ENCODE results near the gene LHX1.
A peak's percentile ranks its signal among the peaks of the same experiment; 100 is the strongest.

The LHX1 gene

DNA sequence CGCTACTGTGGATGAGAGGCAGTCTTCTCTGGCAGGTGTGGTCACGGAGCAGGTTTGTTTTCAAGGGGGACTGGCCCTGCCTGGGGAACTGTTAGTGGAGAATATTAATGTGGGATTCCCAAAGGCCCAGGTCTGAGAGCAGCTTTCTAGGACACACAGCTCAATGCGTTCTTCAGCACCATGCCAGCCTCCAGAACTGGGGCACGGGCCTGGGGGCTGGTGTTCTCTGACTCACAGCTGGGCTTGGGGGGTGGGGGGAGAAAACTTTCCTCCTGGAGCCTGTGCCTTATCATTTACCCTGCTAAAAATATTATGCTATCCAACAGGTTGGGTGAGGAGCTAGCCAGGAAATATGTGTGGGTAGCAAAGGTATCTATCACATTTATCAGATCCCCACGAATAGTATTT lies 13.5 kb upstream of the LHX1 start:
- peaks cover 4% of the 10 kb centered on the region for H3K4me1 ChIP-seq (ENCODE audit: control insufficient read depth, insufficient read depth, low read length)
- no peak overlapping the region for H3K9ac ChIP-seq (ENCODE audit: low read length in 2 of 2)
- H3K36me3 ChIP-seq (ENCODE audit: control insufficient read depth in 2 of 2, insufficient read depth in 2 of 2, low read length in 2 of 2): no peaks in the 10 kb centered on the region
- peaks cover 32 to 68% of the 10 kb centered on the region in 2 donors for H3K27me3 ChIP-seq (ENCODE audit: control insufficient read depth in 1 of 2, insufficient read depth in 2 of 2, low read length in 2 of 2)
- H3K27ac ChIP-seq (ENCODE audit: low read length): no peak overlapping the region
- no peaks in the 10 kb centered on the region for H3K9me3 ChIP-seq (ENCODE audit: control insufficient read depth in 2 of 2, low read length in 2 of 2)
- no peak overlapping the region for H3K4me3 ChIP-seq (ENCODE audit: low read length in 2 of 2)

DNA sequence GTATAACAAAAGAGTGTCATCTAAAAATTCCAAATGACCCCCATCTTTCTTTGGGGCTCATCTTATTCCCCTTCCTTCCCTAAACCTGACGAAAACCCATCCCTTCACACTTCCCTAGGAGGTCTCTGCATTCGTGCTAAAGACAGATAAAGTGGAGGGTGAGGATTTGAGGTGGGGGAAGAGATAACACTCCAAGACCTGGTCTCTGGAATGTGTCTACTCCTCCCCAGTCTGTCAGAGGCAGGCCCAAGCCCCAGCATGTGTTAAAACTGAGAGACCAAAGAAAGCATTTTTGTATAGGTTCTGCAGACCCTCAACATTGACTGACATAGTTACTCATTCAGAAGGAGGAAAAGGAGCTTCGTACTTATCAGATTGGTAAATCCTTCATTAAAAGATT lies 11.0 kb upstream of the LHX1 start:
- no peak overlapping the region for H3K4me3 ChIP-seq (ENCODE audit: low read length in 2 of 2)
- H3K9me3 ChIP-seq (ENCODE audit: control insufficient read depth in 2 of 2, low read length in 2 of 2): no peaks in the 10 kb centered on the region
- no peak overlapping the region for H3K27ac ChIP-seq (ENCODE audit: low read length)
- peaks cover 7% of the 10 kb centered on the region for H3K4me1 ChIP-seq (ENCODE audit: control insufficient read depth, insufficient read depth, low read length)
- H3K9ac ChIP-seq (ENCODE audit: low read length in 2 of 2): no peak overlapping the region
- H3K27me3 ChIP-seq (ENCODE audit: control insufficient read depth in 1 of 2, insufficient read depth in 2 of 2, low read length in 2 of 2): peaks cover 50 to 76% of the 10 kb centered on the region in 2 donors
- H3K36me3 ChIP-seq (ENCODE audit: control insufficient read depth in 2 of 2, insufficient read depth in 2 of 2, low read length in 2 of 2): no peaks in the 10 kb centered on the region

DNA sequence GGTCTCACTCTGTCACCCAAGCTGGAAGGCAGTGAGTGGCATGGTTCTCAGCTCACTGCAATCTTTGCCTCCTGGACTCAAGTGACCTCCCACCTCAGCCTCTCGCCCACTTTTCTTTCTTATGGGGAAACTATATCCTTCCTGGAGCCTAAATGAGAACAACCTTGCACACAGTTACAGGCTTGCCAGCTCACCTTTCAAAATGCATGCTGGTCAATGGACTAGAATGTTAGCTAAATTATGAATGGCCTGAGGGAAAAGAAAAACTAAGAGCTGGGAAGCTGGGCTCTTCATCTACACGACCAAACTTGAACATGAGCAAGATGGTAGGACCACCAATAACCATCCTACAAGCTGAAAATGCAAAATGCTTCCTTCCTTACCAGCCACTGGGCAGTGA lies 10.6 kb upstream of the LHX1 start:
- no peak overlapping the region for H3K27ac ChIP-seq (ENCODE audit: low read length)
- H3K4me1 ChIP-seq (ENCODE audit: control insufficient read depth, insufficient read depth, low read length): peaks cover 11% of the 10 kb centered on the region
- peaks cover 50 to 76% of the 10 kb centered on the region in 2 donors for H3K27me3 ChIP-seq (ENCODE audit: control insufficient read depth in 1 of 2, insufficient read depth in 2 of 2, low read length in 2 of 2)

DNA sequence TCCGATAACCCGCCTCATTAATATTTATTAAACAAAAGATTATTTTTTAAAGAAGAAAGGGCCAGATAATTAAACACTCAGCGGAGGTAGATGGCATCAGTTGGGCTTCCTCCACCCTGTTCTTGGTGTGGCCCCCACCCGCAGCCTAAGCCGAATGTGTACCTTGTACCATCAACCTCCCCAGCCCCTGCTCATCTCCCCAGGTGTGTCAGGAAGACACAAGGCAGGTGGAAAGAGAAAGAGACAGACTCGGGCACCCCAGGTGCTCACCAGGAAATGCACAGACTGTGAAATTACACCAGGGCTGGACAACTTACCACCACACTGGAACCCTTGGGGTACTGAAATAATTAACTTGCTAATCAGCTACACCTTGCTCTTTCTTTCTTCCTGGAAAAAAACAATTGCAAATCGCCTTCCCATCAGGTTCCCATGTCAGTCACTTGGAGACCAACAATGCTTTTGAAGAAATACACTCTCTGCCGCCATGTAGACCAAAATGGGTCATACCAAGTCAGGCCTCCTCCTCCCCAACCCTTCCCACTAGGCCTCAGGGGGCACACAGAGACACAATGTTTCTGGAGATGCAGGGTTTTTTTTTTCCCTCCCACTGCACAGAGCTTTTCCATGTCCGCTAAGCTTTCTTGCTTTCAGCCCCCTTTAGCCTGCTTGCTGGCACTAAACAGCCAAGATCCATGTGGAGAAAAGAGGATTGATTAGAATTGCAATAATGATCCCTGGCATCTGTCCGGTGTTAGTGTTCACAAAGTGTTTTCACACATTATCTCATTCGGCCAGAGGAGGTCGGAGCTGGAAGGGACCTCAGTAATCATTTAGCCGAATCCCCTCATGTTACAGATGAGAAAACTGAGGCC lies 8.6 kb upstream of the LHX1 start:
- peaks cover 23% of the 10 kb centered on the region for H3K4me1 ChIP-seq (ENCODE audit: control insufficient read depth, insufficient read depth, low read length)
- no peak overlapping the region for H3K4me3 ChIP-seq (ENCODE audit: low read length in 2 of 2)
- no peaks in the 10 kb centered on the region for H3K36me3 ChIP-seq (ENCODE audit: control insufficient read depth in 2 of 2, insufficient read depth in 2 of 2, low read length in 2 of 2)
- H3K27me3 ChIP-seq (ENCODE audit: control insufficient read depth in 1 of 2, insufficient read depth in 2 of 2, low read length in 2 of 2): peaks cover 65 to 78% of the 10 kb centered on the region in 2 donors
- H3K9ac ChIP-seq (ENCODE audit: low read length in 2 of 2): no peak overlapping the region
- H3K9me3 ChIP-seq (ENCODE audit: control insufficient read depth in 2 of 2, low read length in 2 of 2): no peaks in the 10 kb centered on the region
- no peak overlapping the region for H3K27ac ChIP-seq (ENCODE audit: low read length)

More for the DNA sequence above, 10.6 kb upstream of the LHX1 start:
- Histone ChIP-seq H3K4me3 (ENCODE audit: low read length in 2 of 2) (no peak overlapping the region), H3K9ac (ENCODE audit: low read length in 2 of 2) (no peak overlapping the region), H3K9me3 (ENCODE audit: control insufficient read depth in 2 of 2, low read length in 2 of 2) (no peaks in the 10 kb centered on the region), H3K36me3 (ENCODE audit: control insufficient read depth in 2 of 2, insufficient read depth in 2 of 2, low read length in 2 of 2) (no peaks in the 10 kb centered on the region)

DNA sequence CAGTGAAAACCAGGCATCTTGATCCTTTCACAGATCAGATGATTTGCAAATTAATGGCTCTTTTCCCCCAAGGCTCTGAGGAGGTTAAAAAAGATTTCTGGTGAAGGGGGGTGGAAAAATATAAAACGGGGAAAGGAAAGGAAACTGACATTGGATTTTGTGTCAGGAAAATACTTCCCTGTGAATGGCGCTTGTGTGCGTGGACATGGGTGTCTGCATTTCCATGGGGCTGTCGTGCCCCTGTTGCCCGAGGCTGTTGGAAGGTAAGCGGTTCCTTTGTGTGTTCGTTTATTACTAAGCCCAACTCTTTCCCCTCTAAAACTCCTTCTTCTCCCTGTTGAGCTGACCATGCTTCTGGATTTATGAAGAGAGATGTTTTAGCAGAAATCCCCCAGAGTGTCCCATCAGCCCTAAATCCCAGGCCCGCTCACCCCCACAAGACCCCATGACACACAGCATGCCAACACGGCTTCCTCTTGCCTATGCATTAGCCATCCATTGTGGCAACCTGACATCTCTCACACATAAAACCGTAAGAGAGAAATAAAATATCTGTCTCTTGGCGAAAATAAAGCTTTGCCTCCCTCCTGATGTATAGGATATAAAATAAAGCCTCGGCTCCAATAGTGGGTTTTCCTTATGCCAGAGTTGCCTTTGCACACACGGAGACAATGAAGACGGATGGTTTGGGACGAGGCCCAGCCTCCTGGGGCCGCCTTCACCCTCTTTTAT lies 7.3 kb upstream of the LHX1 start:
- no peak overlapping the region for H3K4me3 ChIP-seq (ENCODE audit: low read length in 2 of 2)
- no peak overlapping the region for H3K9ac ChIP-seq (ENCODE audit: low read length in 2 of 2)
- H3K9me3 ChIP-seq (ENCODE audit: control insufficient read depth in 2 of 2, low read length in 2 of 2): no peaks in the 10 kb centered on the region
- peaks cover 34% of the 10 kb centered on the region for H3K4me1 ChIP-seq (ENCODE audit: control insufficient read depth, insufficient read depth, low read length)
- peaks cover 79 to 89% of the 10 kb centered on the region in 2 donors for H3K27me3 ChIP-seq (ENCODE audit: control insufficient read depth in 1 of 2, insufficient read depth in 2 of 2, low read length in 2 of 2)
- H3K36me3 ChIP-seq (ENCODE audit: control insufficient read depth in 2 of 2, insufficient read depth in 2 of 2, low read length in 2 of 2): no peaks in the 10 kb centered on the region
- H3K27ac ChIP-seq (ENCODE audit: low read length): no peak overlapping the region

DNA sequence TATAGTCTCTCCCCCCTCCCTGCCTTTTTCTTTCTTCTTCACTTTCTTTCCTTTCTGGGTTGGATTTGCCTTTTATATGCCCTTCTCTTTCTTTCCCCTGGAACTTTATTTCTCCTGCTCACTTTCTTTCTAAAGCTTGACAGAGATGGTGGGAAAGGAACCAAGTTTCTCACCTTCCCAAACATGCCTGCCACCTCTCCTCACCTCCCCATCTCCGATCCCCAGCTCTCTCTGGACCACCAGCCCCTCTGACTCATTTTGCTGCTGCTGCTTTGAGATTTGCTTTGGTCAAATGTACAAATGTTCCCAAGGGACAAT lies 6.7 kb upstream of the LHX1 start:
- Histone ChIP-seq H3K4me3 (ENCODE audit: low read length in 2 of 2) (no peak overlapping the region), H3K27ac (ENCODE audit: low read length) (no peak overlapping the region), H3K9ac (ENCODE audit: low read length in 2 of 2) (no peak overlapping the region), H3K27me3 (ENCODE audit: control insufficient read depth in 1 of 2, insufficient read depth in 2 of 2, low read length in 2 of 2) (peaks cover 84 to 90% of the 10 kb centered on the region in 2 donors), H3K36me3 (ENCODE audit: control insufficient read depth in 2 of 2, insufficient read depth in 2 of 2, low read length in 2 of 2) (no peaks in the 10 kb centered on the region), H3K4me1 (ENCODE audit: control insufficient read depth, insufficient read depth, low read length) (peaks cover 40% of the 10 kb centered on the region), H3K9me3 (ENCODE audit: control insufficient read depth in 2 of 2, low read length in 2 of 2) (no peaks in the 10 kb centered on the region)

DNA sequence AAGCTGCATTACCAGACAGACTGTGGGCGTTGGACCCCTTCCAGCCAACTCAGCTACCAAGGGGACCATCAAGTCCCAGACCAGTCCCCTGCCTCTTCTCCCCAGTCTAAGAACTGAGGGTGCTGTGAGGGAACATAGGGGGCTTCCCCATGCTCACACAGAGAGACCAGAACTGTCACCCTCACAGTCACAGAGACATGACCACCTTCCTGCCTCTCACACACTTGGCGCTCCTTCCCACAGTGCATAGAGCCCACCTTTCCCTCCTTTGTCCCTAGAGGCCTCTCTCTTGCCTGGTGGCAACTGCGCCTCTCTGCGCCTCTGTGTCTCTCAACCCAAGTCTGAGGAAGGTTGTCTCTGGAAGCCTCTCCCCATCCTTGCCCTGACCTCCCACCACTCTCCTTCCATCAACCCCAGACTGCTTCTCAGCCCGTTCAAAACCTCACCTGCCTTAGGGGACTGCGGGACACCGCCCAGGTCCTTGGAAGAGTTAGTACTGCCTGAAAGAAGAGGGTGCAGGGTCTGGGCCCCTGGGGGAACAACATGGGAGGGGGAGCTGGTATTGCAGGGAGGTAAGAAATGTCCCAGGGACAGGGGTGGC lies 6.1 kb upstream of the LHX1 start:
- H3K9me3 ChIP-seq (ENCODE audit: control insufficient read depth in 2 of 2, low read length in 2 of 2): no peaks in the 10 kb centered on the region
- peaks cover 90 to 94% of the 10 kb centered on the region in 2 donors for H3K27me3 ChIP-seq (ENCODE audit: control insufficient read depth in 1 of 2, insufficient read depth in 2 of 2, low read length in 2 of 2)
- no peak overlapping the region for H3K4me3 ChIP-seq (ENCODE audit: low read length in 2 of 2)
- peaks cover 46% of the 10 kb centered on the region for H3K4me1 ChIP-seq (ENCODE audit: control insufficient read depth, insufficient read depth, low read length)
- H3K36me3 ChIP-seq (ENCODE audit: control insufficient read depth in 2 of 2, insufficient read depth in 2 of 2, low read length in 2 of 2): no peaks in the 10 kb centered on the region
- no peak overlapping the region for H3K27ac ChIP-seq (ENCODE audit: low read length)
- H3K9ac ChIP-seq (ENCODE audit: low read length in 2 of 2): no peak overlapping the region

DNA sequence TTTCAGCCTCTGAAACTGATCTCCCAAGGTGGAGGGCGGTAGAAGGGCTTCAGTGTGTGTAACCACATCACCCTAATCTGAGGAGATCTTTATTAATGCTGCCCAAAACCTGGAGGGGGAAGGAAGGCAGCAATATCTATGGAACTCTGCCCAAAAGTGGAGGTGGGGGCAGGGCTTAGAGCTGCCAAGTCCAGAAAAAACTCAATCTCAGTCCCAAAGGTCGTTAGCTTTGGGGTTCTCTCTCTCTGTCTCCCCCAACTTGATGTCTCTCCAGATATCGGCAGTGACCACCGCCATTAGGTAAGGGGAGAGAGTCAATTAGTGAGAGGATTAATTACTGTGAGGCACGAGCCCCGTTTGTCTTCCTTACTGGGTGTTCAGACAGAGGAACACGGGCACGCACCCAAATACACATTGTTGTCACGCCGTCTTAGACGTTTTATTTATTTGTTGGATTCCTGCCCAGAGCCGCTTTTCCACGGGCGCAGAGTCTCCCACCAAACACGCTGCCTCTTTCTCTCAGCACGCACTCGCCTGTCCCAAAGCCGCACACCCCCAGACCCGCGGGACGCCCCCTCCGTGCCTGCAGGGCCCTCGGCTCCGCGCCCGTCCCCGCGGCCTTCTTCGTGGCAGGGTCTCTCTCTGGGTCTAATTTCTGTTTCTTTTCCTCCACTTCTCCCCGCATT lies 5.4 kb upstream of the LHX1 start:
- H3K4me1 ChIP-seq (ENCODE audit: control insufficient read depth, insufficient read depth, low read length): peaks cover 51% of the 10 kb centered on the region
- peak overlapping the region; percentile 44 to 58 for H3K4me3 ChIP-seq (ENCODE audit: low read length in 2 of 2)
- peaks cover 92 to 96% of the 10 kb centered on the region in 2 donors for H3K27me3 ChIP-seq (ENCODE audit: control insufficient read depth in 1 of 2, insufficient read depth in 2 of 2, low read length in 2 of 2)
- H3K9ac ChIP-seq (ENCODE audit: low read length in 2 of 2): no peak overlapping the region
- no peak overlapping the region for H3K27ac ChIP-seq (ENCODE audit: low read length)
- no peaks in the 10 kb centered on the region for H3K9me3 ChIP-seq (ENCODE audit: control insufficient read depth in 2 of 2, low read length in 2 of 2)
- no peaks in the 10 kb centered on the region for H3K36me3 ChIP-seq (ENCODE audit: control insufficient read depth in 2 of 2, insufficient read depth in 2 of 2, low read length in 2 of 2)

DNA sequence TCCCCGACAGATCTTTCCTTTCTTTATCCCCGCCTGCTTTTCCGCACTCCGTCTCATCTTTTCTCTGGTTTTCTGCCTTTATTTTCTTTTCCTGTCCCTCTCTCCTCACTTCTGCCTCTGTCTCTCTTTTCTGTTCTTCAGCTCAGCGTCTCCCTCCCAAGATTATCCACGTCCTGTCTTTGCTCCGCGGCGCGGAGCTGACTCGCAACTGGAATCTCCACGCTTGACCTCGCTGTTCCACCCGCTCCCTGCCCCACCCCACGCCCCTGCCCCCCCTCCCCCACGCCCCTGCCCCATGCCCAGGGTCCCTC lies 4.9 kb upstream of the LHX1 start:
- H3K4me3 ChIP-seq (ENCODE audit: low read length in 2 of 2): peak overlapping the region; percentile 44 to 58
- no peak overlapping the region for H3K27ac ChIP-seq (ENCODE audit: low read length)
- peaks cover 93 to 98% of the 10 kb centered on the region in 2 donors for H3K27me3 ChIP-seq (ENCODE audit: control insufficient read depth in 1 of 2, insufficient read depth in 2 of 2, low read length in 2 of 2)
- H3K9ac ChIP-seq (ENCODE audit: low read length in 2 of 2): no peak overlapping the region
- no peaks in the 10 kb centered on the region for H3K36me3 ChIP-seq (ENCODE audit: control insufficient read depth in 2 of 2, insufficient read depth in 2 of 2, low read length in 2 of 2)
- H3K4me1 ChIP-seq (ENCODE audit: control insufficient read depth, insufficient read depth, low read length): peaks cover 55% of the 10 kb centered on the region
- H3K9me3 ChIP-seq (ENCODE audit: control insufficient read depth in 2 of 2, low read length in 2 of 2): no peaks in the 10 kb centered on the region

DNA sequence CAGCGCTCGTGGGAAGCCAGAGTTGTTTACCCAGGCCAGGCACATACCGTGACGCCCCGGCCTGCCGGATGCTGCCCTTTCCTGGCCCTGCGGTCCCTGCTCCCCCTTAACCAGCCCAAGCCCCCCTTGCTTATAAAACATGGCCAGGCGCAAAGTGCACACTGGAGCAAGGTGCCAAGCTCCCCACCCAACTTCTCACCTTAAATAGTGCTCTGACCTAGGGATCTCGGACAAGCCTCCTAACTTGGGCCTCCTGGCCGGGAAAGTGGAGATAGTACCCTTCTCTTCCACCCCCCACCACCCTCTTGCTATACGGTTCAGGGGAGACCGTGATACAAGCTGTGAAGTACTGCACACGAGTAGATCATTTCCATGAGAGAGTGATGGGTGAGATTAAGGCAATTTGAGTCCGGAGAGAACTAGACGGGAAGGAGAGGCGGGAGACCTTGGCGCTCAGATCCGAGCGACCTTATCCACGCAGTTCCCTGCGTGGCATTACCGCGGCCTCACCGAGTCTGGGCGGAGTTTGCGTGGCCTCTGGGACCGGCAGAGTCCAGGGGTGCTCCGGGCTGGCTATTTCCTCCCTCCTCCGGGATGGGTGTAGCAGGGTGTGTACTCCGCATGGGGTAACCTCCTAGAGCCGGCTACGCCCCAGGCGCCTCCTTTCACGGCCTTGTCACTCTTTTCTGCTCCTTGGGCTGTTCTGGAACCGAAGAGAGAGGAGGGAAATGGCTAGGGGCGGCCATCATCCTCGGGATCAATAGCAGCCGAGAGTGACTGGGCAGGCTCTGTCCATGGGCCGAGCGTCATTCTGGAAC lies 4.4 kb upstream of the LHX1 start:
- peaks cover 61% of the 10 kb centered on the region for H3K4me1 ChIP-seq (ENCODE audit: control insufficient read depth, insufficient read depth, low read length)

More for the DNA sequence above, 4.4 kb upstream of the LHX1 start:
- H3K27me3 ChIP-seq (ENCODE audit: control insufficient read depth in 1 of 2, insufficient read depth in 2 of 2, low read length in 2 of 2): peaks cover 93 to 98% of the 10 kb centered on the region in 2 donors
- H3K36me3 ChIP-seq (ENCODE audit: control insufficient read depth in 2 of 2, insufficient read depth in 2 of 2, low read length in 2 of 2): no peaks in the 10 kb centered on the region
- H3K27ac ChIP-seq (ENCODE audit: low read length): no peak overlapping the region
- H3K9ac ChIP-seq (ENCODE audit: low read length in 2 of 2): no peak overlapping the region
- H3K4me3 ChIP-seq (ENCODE audit: low read length in 2 of 2): no peak overlapping the region
- H3K9me3 ChIP-seq (ENCODE audit: control insufficient read depth in 2 of 2, low read length in 2 of 2): no peaks in the 10 kb centered on the region
